HG03558 (cell line): ENCODE measurements around the gene SENP7.
"Not testable (repeated sequence)": the region's sequence is repeated elsewhere in the genome, so short reads cannot be mapped to it uniquely, and the experiment has no call there.

Source experiments
- ATAC-seq: cut with Tn5 transposase; IDR thresholded peaks from one replicate; pipeline ENCODE4 v1.9.1; 2021; ENCODE audit warnings: moderate number of reproducible peaks; ENCODE audit not compliant: unreplicated experiment; ENCODE audit errors: extremely low read depth

Gene SENP7

GRCh38 chr3:101466465-101467309 is 46.3 kb downstream of the SENP7 start:
- ATAC-seq: no peak

GRCh38 chr3:101464235-101464634 is 48.8 kb downstream of the SENP7 start:
- no peak for ATAC-seq

GRCh38 chr3:101461451-101461850 is 51.6 kb downstream of the SENP7 start:
- ATAC-seq: no peak

GRCh38 chr3:101458387-101458786 is 54.6 kb downstream of the SENP7 start:
- no peak for ATAC-seq

- no peak for ATAC-seq
These were observed 58.4 kb downstream of the SENP7 start for GRCh38 chr3:101454629-101455028.

- ATAC-seq: no peak
These were observed 59.1 kb downstream of the SENP7 start for GRCh38 chr3:101453961-101454360.

GRCh38 chr3:101438641-101439040 is 74.4 kb downstream of the SENP7 start:
- not testable (repeated sequence) for ATAC-seq

GRCh38 chr3:101433652-101434051 is 79.4 kb downstream of the SENP7 start:
- ATAC-seq: no peak

- ATAC-seq: no peak
These were observed 88.8 kb downstream of the SENP7 start for GRCh38 chr3:101423984-101424888.

GRCh38 chr3:101418851-101419250 is 94.2 kb downstream of the SENP7 start:
- ATAC-seq: no peak

- ATAC-seq: no peak
These were observed 98.9 kb downstream of the SENP7 start for GRCh38 chr3:101414121-101414520.

GRCh38 chr3:101413656-101414055 is 99.4 kb downstream of the SENP7 start:
- no peak for ATAC-seq

GRCh38 chr3:101391413-101391950 is 121.5 kb downstream of the SENP7 start:
- no peak for ATAC-seq

GRCh38 chr3:101388706-101389105 is 124.3 kb downstream of the SENP7 start:
- ATAC-seq: no peak

GRCh38 chr3:101387351-101387750 is 125.7 kb downstream of the SENP7 start:
- ATAC-seq: no peak

- ATAC-seq: no peak
These were observed 128.6 kb downstream of the SENP7 start for GRCh38 chr3:101384426-101384825.

GRCh38 chr3:101383656-101384055 is 129.4 kb downstream of the SENP7 start:
- ATAC-seq: no peak

GRCh38 chr3:101383156-101383575 is 129.8 kb downstream of the SENP7 start:
- no peak for ATAC-seq

GRCh38 chr3:101381809-101382208 is 131.2 kb downstream of the SENP7 start:
- ATAC-seq: no peak

GRCh38 chr3:101379658-101380376 is 133.2 kb downstream of the SENP7 start:
- peak; percentile 92 for ATAC-seq
